HG03558 (cell line): Measurements from ENCODE around the gene TESK1.
"Not testable (repeated sequence)": the region's sequence is repeated elsewhere in the genome, so short reads cannot be mapped to it uniquely, and the experiment has no call there.

ENCODE experiments used
- ATAC-seq: cut with Tn5 transposase; IDR thresholded peaks from one replicate; pipeline ENCODE4 v1.9.1; 2021; ENCODE audit warnings: moderate number of reproducible peaks; ENCODE audit not compliant: unreplicated experiment; ENCODE audit errors: extremely low read depth

The TESK1 gene

DNA sequence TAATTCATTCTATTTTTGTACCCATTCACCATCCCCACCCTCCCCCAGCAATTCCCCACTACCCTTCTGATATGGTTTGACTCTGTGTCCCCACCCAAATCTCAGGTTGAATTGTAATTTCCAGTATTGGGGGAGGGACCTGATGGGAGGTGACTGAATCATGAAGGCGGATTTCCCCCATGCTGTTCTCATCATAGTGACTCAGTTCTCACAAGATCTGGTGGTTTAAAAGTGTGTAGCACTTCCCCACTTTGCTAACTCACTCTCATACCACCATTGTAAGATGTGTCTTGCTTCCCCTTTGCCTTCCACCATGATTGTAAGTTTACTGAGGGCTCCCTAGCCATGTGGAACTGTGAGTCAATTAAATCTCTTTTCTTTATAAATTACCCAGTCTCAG, 25.9 kb upstream of the TESK1 start:
- ATAC-seq, result no peak

DNA sequence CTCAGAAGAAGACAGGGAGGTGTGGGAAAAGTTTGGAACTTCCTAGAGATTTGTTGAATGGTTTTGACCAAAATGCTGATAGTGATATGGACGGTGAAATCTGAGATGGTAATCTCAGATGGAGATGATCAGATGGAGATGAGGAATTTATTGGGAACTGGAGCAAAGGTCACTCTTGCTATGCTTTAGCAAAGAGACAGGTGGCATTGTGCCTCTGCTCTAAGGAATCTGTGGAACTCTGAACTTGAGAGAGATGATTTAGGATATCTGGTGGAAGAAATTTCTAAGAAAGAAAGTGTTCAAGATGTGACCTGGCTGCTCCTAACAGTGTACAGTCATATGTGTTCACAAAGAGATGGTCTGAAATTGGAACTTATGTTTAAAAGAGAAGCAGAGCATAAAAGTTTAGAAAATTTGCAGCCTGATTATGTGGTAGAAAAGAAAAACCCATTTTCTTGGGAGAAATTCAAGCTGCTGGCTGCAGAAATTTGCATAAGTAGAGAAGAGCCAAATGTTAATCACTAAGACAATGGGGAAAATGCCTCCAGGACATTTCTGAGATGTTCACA, 25.3 kb upstream of the TESK1 start:
- ATAC-seq, result not testable (repeated sequence)

DNA sequence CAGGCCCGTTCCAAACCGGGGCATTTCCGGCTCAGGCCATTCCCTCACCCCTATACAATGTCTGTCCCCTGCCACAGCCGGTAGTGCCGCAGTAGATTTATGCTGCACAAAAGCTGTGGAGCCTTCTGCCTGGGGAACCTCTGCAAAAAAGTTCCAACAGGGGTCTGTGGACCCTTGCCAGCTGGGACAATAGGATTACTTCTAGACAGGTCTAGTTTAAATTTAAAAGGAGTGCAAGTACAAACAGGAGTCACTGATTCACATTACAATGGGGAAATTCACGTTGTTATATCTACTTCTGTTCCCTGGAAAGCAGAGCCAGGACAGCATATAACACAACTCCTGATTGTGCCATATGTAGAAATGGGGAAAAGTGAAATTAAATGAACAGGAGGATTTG, 21.5 kb upstream of the TESK1 start:
- not testable (repeated sequence) for ATAC-seq

DNA sequence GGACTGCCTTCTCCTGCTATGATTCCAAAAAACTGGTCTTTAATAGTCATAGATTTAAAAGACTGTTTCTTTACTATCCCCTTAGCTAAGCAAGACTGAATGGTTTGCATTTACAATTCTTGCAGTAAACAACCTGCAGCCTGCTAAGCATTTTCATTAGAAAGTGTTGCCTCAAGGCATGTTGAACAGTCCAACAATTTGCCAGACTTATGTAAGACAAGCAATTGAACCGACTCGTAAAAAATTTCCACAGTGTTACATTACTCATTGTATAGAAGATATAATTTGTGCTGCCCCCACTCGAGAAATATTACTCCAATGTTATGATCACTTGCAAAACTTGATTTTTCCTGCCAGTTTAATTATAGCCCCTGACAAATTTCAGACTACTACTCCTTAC, 20.4 kb upstream of the TESK1 start:
- ATAC-seq, result not testable (repeated sequence)

DNA sequence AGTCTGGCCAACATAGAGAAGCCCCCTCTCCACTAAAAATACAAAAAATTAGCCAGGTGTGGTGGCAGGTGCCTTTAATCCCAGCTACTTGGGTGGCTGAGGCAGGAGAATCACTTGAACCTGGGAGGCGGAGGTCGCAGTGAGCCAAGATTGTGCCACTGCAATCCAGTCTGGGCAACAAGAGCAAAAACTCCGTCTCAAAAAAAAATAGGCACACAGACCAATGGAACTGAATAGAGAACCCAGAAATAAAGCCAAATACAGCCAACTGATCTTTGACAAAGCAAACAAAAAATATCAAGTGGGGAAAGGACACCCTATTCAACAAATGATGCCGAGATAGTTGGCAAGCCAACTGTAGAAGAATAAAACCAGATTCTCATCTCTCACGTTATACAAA, 16.6 kb upstream of the TESK1 start:
- ATAC-seq, result not testable (repeated sequence)

DNA sequence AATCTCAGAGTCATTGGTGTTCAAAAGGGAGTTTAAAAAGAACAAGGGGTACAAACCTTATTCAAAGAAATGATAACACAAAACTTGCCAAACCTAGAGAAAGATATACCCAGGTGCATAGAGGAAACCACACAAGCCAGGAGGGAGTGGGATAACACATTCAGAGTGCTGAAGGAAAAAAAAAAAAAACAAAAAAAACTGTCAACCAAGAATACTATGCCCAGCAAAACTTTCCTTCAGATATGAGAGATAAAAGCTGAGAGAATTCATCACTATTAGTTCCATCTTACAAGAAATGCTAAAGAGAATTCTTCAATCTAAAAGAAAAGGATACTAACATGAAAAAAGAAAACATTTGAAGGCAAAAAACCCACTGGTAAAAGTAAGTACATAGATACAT, 11.5 kb upstream of the TESK1 start:
- no peak for ATAC-seq

DNA sequence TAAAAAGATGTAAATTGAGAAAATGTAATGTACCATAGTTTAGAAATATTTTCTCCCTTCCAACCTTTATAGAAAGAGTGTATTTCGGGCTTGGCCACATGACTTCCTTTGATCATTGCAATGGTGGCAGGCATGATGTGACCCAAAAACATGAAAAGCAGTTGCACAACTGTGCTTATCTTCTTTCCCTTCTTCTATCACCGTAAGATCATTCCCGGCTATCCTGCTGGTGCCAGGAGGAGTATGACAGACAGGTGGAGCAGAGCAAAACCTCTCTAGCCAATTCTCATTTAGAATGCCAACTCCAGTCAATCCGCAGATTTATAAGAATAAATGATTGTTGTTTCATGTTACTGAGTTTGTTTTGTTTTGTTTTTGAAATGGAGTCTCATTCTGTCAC, 10.6 kb upstream of the TESK1 start:
- ATAC-seq, result no peak

DNA sequence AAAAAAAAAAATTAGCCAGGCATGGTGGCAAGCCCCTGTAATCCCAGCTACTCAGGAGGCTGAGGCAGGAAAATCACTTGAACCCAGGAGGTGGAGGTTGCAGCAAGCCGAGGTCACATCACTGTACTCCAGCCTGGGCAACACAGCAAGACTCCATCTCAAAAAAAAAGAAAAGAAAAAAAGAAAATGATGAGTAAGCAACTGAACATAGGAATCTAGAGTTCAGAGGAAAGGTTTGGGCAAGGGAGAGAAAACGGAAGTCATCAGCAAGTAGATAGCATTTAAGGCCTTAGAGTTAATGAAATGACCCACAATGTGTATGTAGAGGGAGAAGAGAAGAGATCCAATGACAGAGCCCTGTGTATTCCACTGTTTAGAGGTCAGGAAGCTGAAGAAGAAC, 8.2 kb upstream of the TESK1 start:
- ATAC-seq, result not testable (repeated sequence)

DNA sequence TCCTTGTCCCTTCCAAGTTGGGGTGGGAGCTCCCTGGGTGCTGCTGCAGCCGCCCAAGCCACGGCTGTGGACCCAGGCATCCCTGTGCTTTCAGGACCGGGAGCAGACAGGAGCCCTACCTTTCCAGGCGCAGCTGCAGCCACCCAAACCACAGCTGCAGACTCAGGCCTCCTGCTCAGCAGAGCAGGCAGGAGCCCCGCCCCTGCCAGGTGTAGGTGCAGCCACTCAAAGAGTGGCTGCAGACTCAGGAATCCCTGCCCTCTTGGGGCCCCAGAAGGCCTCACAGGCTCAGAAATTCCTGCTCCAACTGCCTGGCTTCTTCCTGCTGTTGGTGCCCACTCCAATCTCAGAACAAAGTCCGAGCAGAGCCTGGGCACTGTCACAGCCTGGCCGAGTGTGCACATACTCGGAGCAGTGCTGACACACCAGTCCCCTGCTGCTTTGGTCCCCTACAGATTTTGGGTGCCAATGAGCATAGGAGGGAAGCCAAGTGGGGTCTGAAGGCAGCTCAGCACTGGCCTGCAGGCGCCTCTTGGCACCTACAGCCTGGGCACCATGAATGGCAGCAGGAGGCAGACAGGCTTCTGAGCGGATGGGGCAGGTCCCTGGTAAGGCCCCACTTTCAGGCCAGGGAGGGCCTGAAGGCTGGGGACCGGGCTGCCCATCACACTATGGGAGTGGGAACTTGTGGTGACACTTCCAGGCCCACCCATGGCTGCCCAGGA, 6.0 kb upstream of the TESK1 start:
- no peak for ATAC-seq

DNA sequence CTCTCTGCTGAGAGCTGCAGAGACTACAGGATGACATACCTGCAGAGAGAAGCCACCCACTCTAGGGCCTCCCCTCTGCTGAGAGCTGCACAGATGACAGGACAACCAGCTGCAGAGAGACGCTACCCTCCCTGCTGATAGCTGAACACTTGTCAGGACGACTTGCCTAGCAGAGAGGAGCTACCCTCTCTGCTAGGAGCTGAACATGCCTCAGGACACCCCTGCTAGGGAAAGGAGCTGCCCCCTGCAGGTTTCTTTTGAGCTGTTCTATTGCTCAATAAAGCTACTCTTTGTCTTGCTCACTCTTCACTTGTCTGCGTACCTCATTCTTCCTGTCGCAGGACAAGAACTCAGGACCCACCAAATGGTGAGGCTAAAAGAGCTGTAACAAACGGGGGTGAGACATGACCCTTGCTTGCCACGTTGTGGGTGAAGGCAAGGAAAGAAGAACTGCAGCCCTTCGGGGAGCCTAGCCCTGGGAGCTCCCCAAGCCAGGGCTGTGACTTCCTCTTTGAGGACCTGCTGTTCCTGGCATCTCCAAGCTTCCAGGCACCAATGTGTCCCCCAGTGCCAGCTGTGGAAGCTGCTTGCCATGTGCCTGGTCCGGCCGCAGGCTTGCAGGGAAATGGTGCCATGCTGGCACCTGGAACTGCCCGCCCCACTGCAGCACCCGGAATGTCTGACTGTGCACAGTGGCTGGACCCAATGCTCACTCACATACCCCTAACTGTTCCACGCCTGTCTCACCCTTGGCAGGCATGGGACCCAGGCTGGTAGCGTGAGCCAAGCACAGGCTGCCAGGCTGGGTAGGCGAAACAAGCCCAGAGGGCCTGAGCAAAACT, 5.1 kb upstream of the TESK1 start:
- no peak for ATAC-seq

DNA sequence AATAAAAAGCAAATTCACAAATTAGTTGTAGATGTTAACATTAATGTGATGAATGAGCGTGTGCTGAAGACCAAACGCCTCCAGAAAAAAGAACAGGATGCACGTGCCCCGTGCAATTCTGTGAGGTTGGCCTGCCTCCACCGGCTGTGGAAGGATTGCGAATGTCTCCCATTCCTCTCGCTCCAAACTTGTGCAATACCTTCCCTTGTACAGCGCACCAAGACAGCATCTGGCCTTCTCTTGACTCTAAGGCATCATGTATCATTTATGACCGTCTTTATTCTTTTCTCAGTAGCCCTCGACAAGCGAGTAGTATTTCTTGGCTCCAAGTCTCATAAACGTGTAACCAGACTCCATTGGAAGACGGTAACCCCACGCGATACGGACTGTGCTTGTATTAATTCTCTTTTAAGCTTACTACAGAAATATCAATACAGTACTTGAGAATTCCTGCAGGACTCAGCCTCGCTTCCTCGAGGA, 1.5 kb upstream of the TESK1 start:
- ATAC-seq, result no peak

DNA sequence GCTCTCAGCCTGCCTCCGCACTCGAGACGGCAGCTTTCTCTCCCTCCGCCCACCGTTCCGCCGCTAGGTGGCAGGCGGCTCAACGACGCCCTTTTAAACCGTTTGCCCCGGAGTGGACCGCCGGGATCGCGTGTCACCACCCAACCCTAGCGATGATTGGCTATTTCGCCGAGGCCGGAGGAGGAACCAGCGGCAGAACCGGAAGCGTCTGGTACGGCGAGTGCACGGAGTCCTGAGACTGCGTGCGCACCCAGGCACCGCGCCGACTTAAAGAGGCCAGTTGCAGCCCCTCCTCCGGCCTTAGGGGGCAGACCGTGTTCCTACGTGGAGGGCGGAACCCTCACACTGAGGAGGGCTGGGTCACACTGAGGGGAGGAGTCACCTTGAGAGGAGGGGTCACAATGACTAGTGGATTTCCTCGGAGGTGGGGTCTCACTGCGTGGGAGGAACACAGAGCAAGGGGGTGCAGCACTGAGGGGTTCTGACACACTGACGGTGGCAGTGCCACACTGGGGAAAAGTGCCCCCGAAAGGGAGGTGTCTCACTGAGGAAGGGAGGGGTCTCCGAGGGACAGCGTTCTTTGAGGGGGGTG, 980 bp upstream of the TESK1 start:
- ATAC-seq, result peak; percentile 69

DNA sequence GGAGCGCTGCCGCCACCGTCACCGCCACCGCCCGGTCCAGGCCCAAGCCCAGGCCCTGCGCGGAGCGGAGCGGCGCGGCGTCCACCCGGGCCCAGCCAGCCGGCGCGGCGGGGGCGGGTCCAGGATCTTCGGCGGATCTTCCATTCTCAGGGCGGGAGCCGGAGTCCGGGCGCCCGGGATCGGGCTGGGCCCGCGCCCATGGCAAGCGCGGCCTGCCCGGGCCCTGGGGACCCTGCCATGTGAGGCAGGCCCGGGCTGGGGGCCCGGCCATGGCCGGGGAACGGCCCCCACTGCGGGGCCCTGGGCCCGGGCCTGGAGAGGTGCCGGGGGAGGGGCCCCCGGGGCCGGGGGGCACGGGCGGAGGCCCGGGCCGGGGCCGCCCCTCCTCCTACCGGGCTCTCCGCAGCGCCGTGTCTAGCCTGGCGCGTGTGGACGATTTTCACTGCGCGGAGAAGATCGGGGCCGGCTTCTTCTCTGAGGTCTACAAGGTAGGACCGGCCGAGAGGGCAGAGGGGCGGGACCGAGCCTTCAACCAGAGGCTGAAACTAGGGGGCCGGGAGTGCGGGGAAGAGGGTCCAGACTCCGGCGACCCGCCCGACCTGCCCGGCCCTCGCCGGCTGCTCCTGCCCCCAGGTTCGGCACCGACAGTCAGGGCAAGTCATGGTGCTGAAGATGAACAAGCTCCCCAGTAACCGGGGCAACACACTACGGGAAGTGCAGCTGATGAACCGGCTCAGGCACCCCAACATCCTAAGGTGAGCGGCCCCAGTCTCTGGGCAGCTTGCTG, 482 bp downstream of the TESK1 start:
- ATAC-seq, result no peak

DNA sequence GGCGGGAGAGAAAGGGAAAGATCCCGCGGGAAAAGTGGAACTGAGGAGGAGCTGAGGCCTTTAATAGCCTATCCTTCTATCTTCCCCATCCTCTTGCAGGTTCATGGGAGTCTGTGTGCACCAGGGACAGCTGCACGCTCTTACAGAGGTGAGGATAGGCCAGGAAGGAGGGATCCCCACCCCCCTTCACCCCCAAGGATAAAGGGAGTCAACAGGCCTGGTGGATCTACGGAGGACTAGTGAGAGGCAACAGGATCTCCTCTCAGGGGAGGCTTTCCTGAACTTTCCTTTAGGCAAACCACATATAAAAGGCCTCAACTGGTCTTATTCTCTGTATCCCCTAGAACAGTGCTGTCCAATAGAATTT, 1.1 kb downstream of the TESK1 start:
- no peak for ATAC-seq

DNA sequence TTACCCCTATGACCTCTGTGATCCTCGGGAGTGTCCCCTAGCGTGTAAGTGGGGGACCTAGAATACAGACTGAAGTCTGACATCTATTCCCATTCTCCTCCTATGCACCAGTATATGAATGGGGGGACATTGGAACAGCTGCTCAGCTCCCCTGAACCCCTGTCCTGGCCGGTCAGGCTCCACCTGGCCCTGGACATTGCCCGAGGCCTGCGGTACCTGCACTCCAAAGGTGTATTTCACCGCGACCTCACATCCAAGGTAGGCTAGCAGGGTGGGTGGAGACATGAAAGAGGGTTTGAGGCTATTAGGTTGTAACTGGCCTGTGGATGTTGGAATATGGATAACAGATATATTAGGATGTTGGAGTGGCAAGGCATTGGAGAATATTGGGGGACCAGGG, 1.7 kb downstream of the TESK1 start:
- ATAC-seq, result no peak

DNA sequence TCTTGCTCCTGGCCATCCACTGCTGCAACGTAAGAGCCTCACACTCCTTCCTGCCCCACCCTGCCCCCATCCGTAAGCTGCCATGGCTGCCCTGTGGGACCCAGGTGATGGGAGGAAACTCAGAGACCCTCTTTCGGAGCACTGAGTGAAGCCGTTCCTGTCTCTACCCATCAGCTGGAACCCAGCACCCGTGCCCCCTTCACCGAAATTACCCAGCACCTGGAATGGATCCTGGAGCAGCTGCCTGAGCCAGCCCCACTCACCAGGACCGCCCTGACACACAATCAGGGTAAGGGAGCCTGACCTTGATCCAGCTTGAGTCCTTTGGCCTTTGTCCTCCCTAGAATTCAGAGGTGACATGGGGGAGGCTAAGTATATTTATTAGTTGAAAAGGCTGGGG, 3.2 kb downstream of the TESK1 start:
- no peak for ATAC-seq

DNA sequence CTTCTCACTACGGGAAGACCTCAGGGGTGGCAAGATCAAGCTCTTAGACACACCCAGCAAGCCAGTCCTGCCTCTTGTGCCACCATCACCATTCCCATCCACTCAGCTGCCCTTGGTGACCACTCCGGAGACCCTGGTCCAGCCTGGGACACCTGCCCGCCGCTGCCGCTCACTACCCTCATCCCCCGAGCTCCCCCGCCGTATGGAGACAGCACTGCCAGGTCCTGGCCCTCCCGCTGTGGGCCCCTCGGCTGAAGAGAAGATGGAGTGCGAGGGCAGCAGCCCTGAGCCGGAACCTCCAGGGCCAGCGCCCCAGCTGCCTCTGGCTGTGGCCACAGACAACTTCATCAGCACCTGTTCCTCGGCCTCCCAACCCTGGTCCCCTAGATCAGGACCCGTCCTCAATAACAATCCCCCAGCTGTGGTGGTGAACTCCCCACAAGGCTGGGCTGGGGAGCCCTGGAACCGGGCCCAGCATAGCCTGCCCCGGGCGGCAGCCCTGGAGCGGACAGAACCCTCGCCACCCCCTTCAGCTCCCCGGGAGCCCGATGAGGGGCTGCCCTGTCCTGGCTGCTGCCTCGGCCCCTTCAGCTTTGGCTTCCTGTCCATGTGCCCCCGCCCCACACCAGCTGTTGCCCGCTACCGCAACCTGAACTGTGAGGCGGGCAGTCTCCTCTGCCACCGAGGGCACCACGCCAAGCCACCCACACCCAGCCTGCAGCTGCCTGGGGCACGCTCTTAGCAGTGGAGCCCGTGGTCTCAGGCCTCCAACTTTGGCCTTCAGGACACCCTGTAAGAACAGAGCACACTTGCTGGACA, 4.1 kb downstream of the TESK1 start:
- ATAC-seq, result no peak

DNA sequence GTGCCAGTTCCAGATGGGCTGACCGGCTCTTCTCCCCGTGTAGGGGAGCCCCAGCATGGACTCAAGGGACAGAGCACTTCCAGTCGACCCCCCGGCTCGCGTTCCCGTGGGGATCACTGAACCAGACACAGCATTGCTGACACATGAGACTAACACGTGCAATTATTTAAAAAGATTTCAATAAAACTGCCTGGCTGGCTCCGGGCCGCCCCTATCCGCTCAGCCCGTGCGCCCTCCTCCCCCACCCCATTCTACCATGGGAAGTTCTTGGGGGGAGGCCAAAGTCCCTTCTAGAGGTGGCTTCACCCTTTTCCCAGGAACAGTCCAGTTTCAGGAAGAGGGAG, 4.7 kb downstream of the TESK1 start:
- no peak for ATAC-seq

DNA sequence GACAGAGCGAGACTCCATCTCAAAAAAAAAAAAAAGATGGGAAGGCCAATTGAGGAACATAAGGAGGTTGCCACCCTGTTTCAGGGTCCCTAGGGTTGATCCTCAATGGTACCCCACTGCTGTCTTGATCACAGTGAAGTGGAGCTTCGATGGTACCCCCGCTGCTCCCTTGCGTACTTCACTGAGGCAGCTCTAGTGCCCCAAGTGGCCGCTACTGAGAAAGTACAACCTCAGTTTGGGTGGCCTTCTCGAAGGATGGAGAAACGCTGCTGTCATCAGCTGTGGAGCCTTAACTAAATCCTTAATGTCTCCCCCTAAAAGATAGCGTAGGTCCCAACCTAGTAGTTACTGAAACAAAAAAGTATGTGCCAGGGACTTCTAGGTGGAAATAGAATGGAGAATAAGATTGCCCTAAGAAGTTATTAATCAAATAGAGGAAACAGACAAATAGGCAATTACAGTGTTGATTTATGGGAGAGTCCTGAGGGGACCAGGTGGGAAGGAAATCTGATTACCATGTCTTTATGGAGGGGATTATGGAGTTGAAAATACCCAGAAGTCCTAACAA, 6.3 kb downstream of the TESK1 start:
- ATAC-seq, result no peak
